SK-N-SH (cell line): ENCODE results near the gene TCL1A. TPM values are rescaled to one million over a fixed set of nuclear protein-coding genes. Genes with fewer than 3 reads are reported as not detected.
"Not testable (repeated sequence)": the region's sequence is repeated elsewhere in the genome, so short reads cannot be mapped to it uniquely, and the experiment has no call there.

Experiments
- CTCF ChIA-PET: fragments of 300-600, 350-600 bp; formaldehyde crosslinking; extraction: SDS; loops from one replicate; lab custom pipeline; 2021; lab: Yijun Ruan, JAX
- POLR2A ChIA-PET: fragments of 350-600 bp; sonication (Branson Sonifier 250); formaldehyde crosslinking; extraction: SDS; loops from one replicate; lab custom pipeline; 2020; ENCODE audit warnings: antibody characterized with exemption, inconsistent platforms; lab: Yijun Ruan, JAX
- DNase-seq: peaks from one replicate; pipeline ENCODE4 v3.0.0; 2012
- H2AFZ ChIP-seq: fragments of 200-600 bp; sonication (generic); 2 replicates; pipeline ENCODE4 v1.8.1; 2016; ENCODE audit warnings: antibody characterized with exemption, mild to moderate bottlenecking, low read depth
- H3F3A ChIP-seq: fragments of 200-600 bp; sonication (generic); replicated peaks from 2 replicates; pipeline ENCODE3; 2016; ENCODE audit warnings: antibody characterized with exemption, mild to moderate bottlenecking; ENCODE audit not compliant: insufficient read depth
- H3K27ac ChIP-seq, 2 experiments: fragments of 200-500 bp in 1 of 2; fragments of 200-600 bp in 1 of 2; sonication (Bioruptor generic) in 1 of 2; sonication (generic), shearing (Covaris generic) in 1 of 2; 2 replicates each; pipeline versions ENCODE4 v1.5.1 to v1.6.1; 2014 to 2016; ENCODE audit warnings: low read depth in 2 of 2, inconsistent platforms in 1 of 2, low read length in 1 of 2, mild to moderate bottlenecking in 1 of 2, mixed read lengths in 1 of 2
- H3K27me3 ChIP-seq: fragments of 200-600 bp; sonication (generic), shearing (Covaris generic); 2 replicates; pipeline ENCODE4 v1.6.1; 2016; ENCODE audit warnings: mixed run types; ENCODE audit not compliant: insufficient read depth
- H3K36me3 ChIP-seq, 2 experiments: fragments of 200-500 bp in 1 of 2; fragments of 200-600 bp in 1 of 2; sonication (Bioruptor generic) in 1 of 2; sonication (generic) in 1 of 2; replicated peaks in 1 of 2; 2 replicates each; pipeline versions ENCODE3 to v1.5.1; 2014 to 2016; ENCODE audit warnings: low read length in 1 of 2, mild to moderate bottlenecking in 1 of 2; ENCODE audit not compliant: insufficient read depth in 2 of 2, control insufficient read depth in 1 of 2
- H3K4me1 ChIP-seq, 2 experiments: fragments of 200-500 bp in 1 of 2; fragments of 200-600 bp in 1 of 2; sonication (Bioruptor generic) in 1 of 2; sonication (generic), shearing (Covaris generic) in 1 of 2; 2 replicates each; pipeline versions ENCODE4 v1.5.1 to v1.6.1; 2014 to 2016; ENCODE audit warnings: low read depth in 1 of 2, low read length in 1 of 2, mixed run types in 1 of 2; ENCODE audit not compliant: insufficient read depth in 2 of 2, control insufficient read depth in 1 of 2
- H3K4me2 ChIP-seq: fragments of 200-600 bp; sonication (generic), shearing (Covaris generic); 2 replicates; pipeline ENCODE4 v1.6.1; 2017; ENCODE audit warnings: mixed run types
- H3K4me3 ChIP-seq, 2 experiments: fragments of 200-500 bp in 1 of 2; fragments of 200-600 bp in 1 of 2; sonication (Bioruptor generic) in 1 of 2; sonication (generic), shearing (Covaris generic) in 1 of 2; 2 replicates each; pipeline versions ENCODE4 v1.5.1 to v1.8.1; 2014 to 2016; ENCODE audit warnings: low read depth in 2 of 2, inconsistent platforms in 1 of 2, low read length in 1 of 2, mild to moderate bottlenecking in 1 of 2, mixed read lengths in 1 of 2, moderate library complexity in 1 of 2
- H3K79me2 ChIP-seq: fragments of 200-600 bp; sonication (generic); 2 replicates; pipeline ENCODE4 v1.8.1; 2017; ENCODE audit warnings: mild to moderate bottlenecking; ENCODE audit not compliant: insufficient read depth
- H3K9ac ChIP-seq: fragments of 200-600 bp; sonication (generic); 2 replicates; pipeline ENCODE4 v1.6.1; 2017; ENCODE audit warnings: mixed run types
- H3K9me2 ChIP-seq: fragments of 200-600 bp; sonication (generic); 2 replicates; pipeline ENCODE4 v1.6.1; 2017; ENCODE audit warnings: mixed run types
- H3K9me3 ChIP-seq: fragments of 200-600 bp; sonication (generic); 2 replicates; pipeline ENCODE4 v1.6.1; 2017; ENCODE audit warnings: mixed run types, mild to moderate bottlenecking, moderate library complexity
- H4K20me1 ChIP-seq: fragments of 200-600 bp; sonication (generic); 2 replicates; pipeline ENCODE4 v1.6.1; 2017; ENCODE audit warnings: mild to moderate bottlenecking, mixed run types; ENCODE audit not compliant: insufficient read depth
- CHD2 ChIP-seq: fragments of 150-350 bp; IDR thresholded peaks from 2 replicates; pipeline ENCODE4 v1.6.1; 2018; ENCODE audit warnings: low read length; ENCODE audit not compliant: partially characterized antibody
- GATA2 ChIP-seq: sonication (generic); formaldehyde crosslinking; IDR thresholded peaks from 2 replicates; pipeline ENCODE4 v1.5.0; 2020; ENCODE audit warnings: mild to moderate bottlenecking, missing genetic modification reagents
- TCF12 ChIP-seq: IDR thresholded peaks from 2 replicates; pipeline ENCODE4 v1.4.0; 2012
- TEAD4 ChIP-seq: IDR thresholded peaks from 2 replicates; pipeline ENCODE4 v1.4.0; 2012; ENCODE audit warnings: mild to moderate bottlenecking, borderline replicate concordance; ENCODE audit not compliant: insufficient read depth
- WGBS: methylation state at CpG from one replicate; pipeline ENCODE4 v1.1.6; 2017; ENCODE audit warnings: low lambda C conversion rate; 5-methylcytosine and 5-hydroxymethylcytosine counted together
- polyA plus RNA-seq, 3 experiments: library from polyadenylated mRNA; depleted of rRNA; stranded (reverse); fragments of >200 nt; gene quantifications; 2 replicates each; pipeline ENCODE4 v1.2.3, GENCODE V29; 2012
- TF ChIP-seq, protein P1 (sequence below): fragments of 150-350 bp; IDR thresholded peaks from 2 replicates; pipeline ENCODE4 v1.6.1; 2017; ENCODE audit warnings: antibody characterized with exemption, low read length, low read depth, borderline replicate concordance
- TF ChIP-seq, protein P2 (sequence below): fragments of 150-350 bp; IDR thresholded peaks from 2 replicates; pipeline ENCODE4 v1.6.1; 2016; ENCODE audit warnings: mild to moderate bottlenecking, low read depth, low read length

The TCL1A gene
- polyA plus RNA-seq, 1 of the 3 experiments (the other 2 are of a cell fraction), result not detected

GRCh38 chr14:95730126-95730525 lies 16.2 kb upstream of the TCL1A start (continued):
- TF ChIP-seq, protein P1, sequence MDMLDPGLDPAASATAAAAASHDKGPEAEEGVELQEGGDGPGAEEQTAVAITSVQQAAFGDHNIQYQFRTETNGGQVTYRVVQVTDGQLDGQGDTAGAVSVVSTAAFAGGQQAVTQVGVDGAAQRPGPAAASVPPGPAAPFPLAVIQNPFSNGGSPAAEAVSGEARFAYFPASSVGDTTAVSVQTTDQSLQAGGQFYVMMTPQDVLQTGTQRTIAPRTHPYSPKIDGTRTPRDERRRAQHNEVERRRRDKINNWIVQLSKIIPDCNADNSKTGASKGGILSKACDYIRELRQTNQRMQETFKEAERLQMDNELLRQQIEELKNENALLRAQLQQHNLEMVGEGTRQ, result no peak
- TF ChIP-seq, all 33 proteins: peak for 0

GRCh38 chr14:95729402-95730028 lies 15.6 kb upstream of the TCL1A start:
- CTCF ChIA-PET, H3K4me3 ChIP-seq, H3K9me3 ChIP-seq, H3K36me3 ChIP-seq, DNase-seq, H3K4me1 ChIP-seq, H3K27me3 ChIP-seq, POLR2A ChIA-PET, H3K79me2 ChIP-seq, H3K4me2 ChIP-seq, H4K20me1 ChIP-seq, H2AFZ ChIP-seq, H3K27ac ChIP-seq, H3K9me2 ChIP-seq, H3F3A ChIP-seq, H3K9ac ChIP-seq: not testable (repeated sequence)
- WGBS, result 24% methylated on average over 8 of the region's 8 CpGs

DNA sequence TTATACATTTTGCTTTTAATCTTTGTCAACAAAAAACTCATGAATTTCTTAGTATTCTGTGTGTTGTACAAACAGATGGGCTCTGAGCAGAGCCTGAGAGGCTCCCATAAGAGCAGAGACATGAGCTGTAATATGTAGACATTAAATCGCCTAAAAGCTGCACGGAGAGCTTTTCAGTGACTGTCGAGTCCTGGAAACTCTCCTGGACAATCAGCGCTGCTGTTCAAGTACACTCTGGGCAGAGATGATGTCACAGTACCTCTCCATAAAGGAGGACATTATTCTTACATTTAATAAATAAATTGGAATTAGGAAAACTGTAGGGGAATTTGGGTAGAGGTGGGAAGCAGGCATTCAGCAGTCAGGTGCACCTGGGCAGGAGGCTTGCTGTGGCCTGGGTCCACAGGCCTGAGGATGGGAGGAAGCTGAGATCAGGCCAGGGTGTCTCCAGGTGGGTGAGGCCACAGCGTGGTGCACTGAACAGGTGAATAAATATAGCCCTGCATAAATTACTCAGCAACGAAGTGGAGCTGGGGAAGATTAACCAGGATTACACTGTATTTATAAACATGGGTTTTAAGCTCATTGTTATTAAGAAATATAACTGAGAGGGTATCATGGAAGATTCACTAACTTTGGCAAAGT lies 13.3 kb upstream of the TCL1A start:
- 15% methylated on average over 6 of the region's 6 CpGs for WGBS

More for the DNA sequence above, 13.3 kb upstream of the TCL1A start:
- no peak for TF ChIP-seq TCF12
- no peak for TF ChIP-seq TEAD4
- TF ChIP-seq GATA2, result no peak
- TF ChIP-seq CHD2, result no peak
- TF ChIP-seq, protein P2, sequence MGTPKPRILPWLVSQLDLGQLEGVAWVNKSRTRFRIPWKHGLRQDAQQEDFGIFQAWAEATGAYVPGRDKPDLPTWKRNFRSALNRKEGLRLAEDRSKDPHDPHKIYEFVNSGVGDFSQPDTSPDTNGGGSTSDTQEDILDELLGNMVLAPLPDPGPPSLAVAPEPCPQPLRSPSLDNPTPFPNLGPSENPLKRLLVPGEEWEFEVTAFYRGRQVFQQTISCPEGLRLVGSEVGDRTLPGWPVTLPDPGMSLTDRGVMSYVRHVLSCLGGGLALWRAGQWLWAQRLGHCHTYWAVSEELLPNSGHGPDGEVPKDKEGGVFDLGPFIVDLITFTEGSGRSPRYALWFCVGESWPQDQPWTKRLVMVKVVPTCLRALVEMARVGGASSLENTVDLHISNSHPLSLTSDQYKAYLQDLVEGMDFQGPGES, result no peak
- Histone ChIP-seq H3K27me3 (no peaks in the 10 kb centered on the region), H2AFZ (no peak overlapping the region), H3F3A (no peaks in the 10 kb centered on the region), H3K9me2 (no peaks in the 10 kb centered on the region), H3K27ac (no peak overlapping the region), H3K9ac (no peak overlapping the region), H3K79me2 (no peaks in the 10 kb centered on the region), H4K20me1 (no peaks in the 10 kb centered on the region), H3K36me3 (no peaks in the 10 kb centered on the region), H3K4me1 (no peaks in the 10 kb centered on the region), H3K4me2 (no peak overlapping the region), H3K9me3 (no peaks in the 10 kb centered on the region), H3K4me3 (no peak overlapping the region)
- ChIA-PET CTCF (interaction anchor here (1.2 to 1.3 kb wide), 2 partner anchors 18 to 62 kb away, joined by 3 read pairs; no protein-coding TSS in a partner anchor), POLR2A (no interaction called here)
- no peak for DNase-seq
